MM.1S (cell line): ENCODE measurements around the gene GASK1A.

Experiments used
- CTCF ChIP-seq: fragments of 300-600 bp; sonication (generic); IDR thresholded peaks from 2 replicates; pipeline ENCODE4 v1.5.1; 2016; ENCODE audit warnings: antibody characterized with exemption, low read length, mixed read lengths
- EZH2 ChIP-seq: fragments of 300-600 bp; sonication (generic); optimal IDR thresholded peaks from 2 replicates; pipeline ENCODE3; 2017; ENCODE audit warnings: low read depth, mild to moderate bottlenecking, antibody characterized with exemption, low read length, mixed read lengths
- EZH2phosphoT487 ChIP-seq: fragments of 300-600 bp; sonication (generic); IDR thresholded peaks from 2 replicates; pipeline ENCODE4 v1.6.1; 2018; ENCODE audit warnings: antibody characterized with exemption, low read length

- TF ChIP-seq CTCF (no peak), EZH2phosphoT487 (no peak), EZH2 (no peak)
These were observed 21.5 kb upstream of the GASK1A start for GRCh38 chr3:42957573-42957972.
